A549 (cell line): Measurements from ENCODE around the gene SLC35E1. TPM values are rescaled to one million over a fixed set of nuclear protein-coding genes. Genes with fewer than 3 reads are reported as not detected.

Experiments used
- ATAC-seq, 2 experiments: fragments of 200-7000 bp in 1 of 2; fragments of >200 bp in 1 of 2; cut with Nextera tagmentation in 1 of 2; cut with Tn5 transposase in 1 of 2; 3 replicates each; pipeline versions ENCODE4 v1.8.0 to v1.9.1; 2018 to 2020; ENCODE audit warnings: mild to moderate bottlenecking in 1 of 2, moderate library complexity in 1 of 2
- CTCF ChIA-PET: fragments of 300-600 bp; sonication (Branson Sonifier 250); formaldehyde crosslinking; extraction: SDS; loops from one replicate; lab custom pipeline; 2021; ENCODE audit warnings: antibody characterized with exemption, inconsistent platforms; lab: Yijun Ruan, JAX
- POLR2A ChIA-PET: fragments of 350-600 bp; formaldehyde crosslinking; extraction: SDS; loops from one replicate; lab custom pipeline; 2021; ENCODE audit warnings: antibody characterized with exemption, inconsistent platforms; lab: Yijun Ruan, JAX
- DNase-seq, 2 experiments: peaks; one replicate each; pipeline versions ENCODE4 v3.0.0 to v3.0.0-alpha.2; 2011 to 2016; ENCODE audit warnings: low read depth in 1 of 2, low spot score in 1 of 2
- FAIRE-seq: peaks from 2 replicates; lab custom pipeline; 2011; peaks lifted over from hg19 to GRCh38; lab: Jason Lieb, UNC
- H3K27ac ChIP-seq, 2 experiments: fragments of >200 bp; sonication (Bioruptor Twin); formaldehyde crosslinking; 3 replicates each; pipeline ENCODE4 v1.5.1; 2016 to 2017
- H3K4me1 ChIP-seq: fragments of >200 bp; sonication (Bioruptor Twin); formaldehyde crosslinking; 3 replicates; pipeline ENCODE4 v1.6.1; 2016
- H3K4me2 ChIP-seq: fragments of >200 bp; sonication (Bioruptor Twin); formaldehyde crosslinking; 3 replicates; pipeline ENCODE4 v1.6.1; 2016
- H3K4me3 ChIP-seq: fragments of >200 bp; sonication (Bioruptor Twin); formaldehyde crosslinking; 3 replicates; pipeline ENCODE4 v1.5.1; 2016
- H3K9me3 ChIP-seq: fragments of >200 bp; sonication (Bioruptor Twin); formaldehyde crosslinking; 3 replicates; pipeline ENCODE4 v1.6.1; 2016
- ATOH8 ChIP-seq: fragments of 250-450 bp; sonication (Bioruptor Pico); IDR thresholded peaks from 2 replicates; pipeline ENCODE4 v1.5.0; 2020; ENCODE audit warnings: low read depth, mild to moderate bottlenecking, moderate library complexity
- CHD4 ChIP-seq: fragments of 200-600 bp; sonication (generic); IDR thresholded peaks from 2 replicates; pipeline ENCODE4 v1.6.1; 2016; ENCODE audit warnings: antibody characterized with exemption, mild to moderate bottlenecking, borderline replicate concordance
- CTCF ChIP-seq: fragments of >200 bp; sonication (Bioruptor Twin); formaldehyde crosslinking; IDR thresholded peaks from 3 replicates; pipeline ENCODE4 v1.5.1; 2016
- EHMT2 ChIP-seq: fragments of 200-600 bp; sonication (generic); IDR thresholded peaks from 2 replicates; pipeline ENCODE4 v1.6.1; 2016; ENCODE audit warnings: antibody characterized with exemption, low read depth, mild to moderate bottlenecking, moderate library complexity
- EP300 ChIP-seq, 2 experiments: fragments of >200 bp; sonication (Bioruptor Twin); formaldehyde crosslinking; IDR thresholded peaks; 2 replicates in 1 of 2; 3 replicates in 1 of 2; pipeline ENCODE4 v1.6.1; 2016 to 2017
- FOSB ChIP-seq: fragments of 250-450 bp; sonication (Bioruptor Pico); IDR thresholded peaks from 2 replicates; pipeline ENCODE4 v1.5.0; 2020; ENCODE audit warnings: mild to moderate bottlenecking, moderate library complexity
- HDAC2 ChIP-seq: fragments of 200-600 bp; sonication (generic); IDR thresholded peaks from 2 replicates; pipeline ENCODE4 v1.6.1; 2016
- HOXA7 ChIP-seq: fragments of 250-450 bp; sonication (Bioruptor Pico); IDR thresholded peaks from 2 replicates; pipeline ENCODE4 v1.5.0; 2020; ENCODE audit warnings: mild to moderate bottlenecking, moderate library complexity
- KDM1A ChIP-seq: fragments of 200-600 bp; sonication (generic); IDR thresholded peaks from 2 replicates; pipeline ENCODE4 v1.6.1; 2016; ENCODE audit warnings: low read depth, mild to moderate bottlenecking
- NFE2L2 ChIP-seq: fragments of 150-350 bp; conservative IDR thresholded peaks from 2 replicates; pipeline ENCODE4 v1.6.1; 2014; ENCODE audit warnings: low read length
- POLR2A ChIP-seq: IDR thresholded peaks from 2 replicates; pipeline ENCODE4 v1.6.1; 2012; ENCODE audit warnings: mild to moderate bottlenecking, low read length
- POLR2AphosphoS2 ChIP-seq: conservative IDR thresholded peaks from 2 replicates; pipeline ENCODE4 v1.6.1; 2012; ENCODE audit warnings: low read length, improper control_type of control experiment, inconsistent platforms
- RAD21 ChIP-seq, 2 experiments: fragments of >200 bp in 1 of 2; sonication (Bioruptor Twin) in 1 of 2; formaldehyde crosslinking in 1 of 2; IDR thresholded peaks in 1 of 2; conservative IDR thresholded peaks in 1 of 2; 2 replicates in 1 of 2; 3 replicates in 1 of 2; pipeline ENCODE4 v1.6.1; 2012 to 2018; ENCODE audit warnings: inconsistent platforms in 1 of 2
- RCOR1 ChIP-seq: fragments of 150-350 bp; IDR thresholded peaks from 2 replicates; pipeline ENCODE4 v1.6.1; 2014; ENCODE audit warnings: antibody characterized with exemption, low read length, low read depth
- REST ChIP-seq: fragments of 200-600 bp; sonication (generic); IDR thresholded peaks from 2 replicates; pipeline ENCODE4 v1.6.1; 2016; ENCODE audit warnings: antibody characterized with exemption, mild to moderate bottlenecking, moderate library complexity
- RFX5 ChIP-seq: fragments of 450-650 bp; IDR thresholded peaks from 2 replicates; pipeline ENCODE4 v1.7.1; 2014; ENCODE audit warnings: antibody characterized with exemption, mild to moderate bottlenecking, moderate library complexity
- RNF2 ChIP-seq: fragments of 200-600 bp; sonication (generic); IDR thresholded peaks from 2 replicates; pipeline ENCODE4 v1.6.1; 2016; ENCODE audit warnings: low read depth, mild to moderate bottlenecking, antibody characterized with exemption, moderate library complexity, borderline replicate concordance
- TFCP2L1 ChIP-seq: fragments of 250-450 bp; sonication (Bioruptor Pico); IDR thresholded peaks from 2 replicates; pipeline ENCODE4 v1.5.0; 2021; ENCODE audit warnings: mild to moderate bottlenecking
- ZC3H11A ChIP-seq: fragments of 450-650 bp; IDR thresholded peaks from 2 replicates; pipeline ENCODE4 v1.6.1; 2014; ENCODE audit warnings: antibody characterized with exemption, mild to moderate bottlenecking
- ZFP36 ChIP-seq: fragments of 450-650 bp; IDR thresholded peaks from 2 replicates; pipeline ENCODE4 v1.6.1; 2014; ENCODE audit warnings: borderline replicate concordance; ENCODE audit not compliant: partially characterized antibody
- ZNF302 ChIP-seq: fragments of 250-450 bp; sonication (Bioruptor Pico); IDR thresholded peaks from 2 replicates; pipeline ENCODE4 v1.9.0; 2021; ENCODE audit warnings: inconsistent platforms, mild to moderate bottlenecking, moderate library complexity
- ZSCAN20 ChIP-seq: fragments of 250-450 bp; sonication (Bioruptor Pico); IDR thresholded peaks from 2 replicates; pipeline ENCODE4 v1.8.0; 2022; ENCODE audit warnings: mild to moderate bottlenecking, moderate library complexity
- WGBS: methylation state at CpG from one replicate; pipeline ENCODE4 v1.1.6; 2017; ENCODE audit errors: missing lambda C conversion rate; 5-methylcytosine and 5-hydroxymethylcytosine counted together
- polyA plus RNA-seq, 4 experiments: library from polyadenylated mRNA; depleted of rRNA in 3 of 4; stranded (reverse); fragments of >200 nt; fragmentation: RNase III in 1 of 4; extraction: RNeasy Plus Mini Kit Qiagen cat#74134 plus additional on column Dnase treatment in 1 of 4; gene quantifications; 2 replicates in 3 of 4; 3 replicates in 1 of 4; pipeline ENCODE4 v1.2.3, GENCODE V29; 2011 to 2017

The SLC35E1 gene
- polyA plus RNA-seq, 2 of the 4 experiments (the other 2 are of a cell fraction), result 17.2 to 25.1 TPM

GRCh38 chr19:16603090-16603489 is 30.9 kb upstream of the SLC35E1 start:
- no peak for TF ChIP-seq HDAC2
- no peak for TF ChIP-seq EP300 (IDR thresholded peaks at IDR 0.05)
- TF ChIP-seq RAD21 (conservative IDR thresholded peaks at IDR 0.05 in 1 of 2, IDR thresholded peaks at IDR 0.05 in 1 of 2), result no peak
- no peak for TF ChIP-seq RFX5
- FAIRE-seq, result no peak
- DNase-seq, result no peak
- Histone ChIP-seq H3K4me2 (no peak overlapping the region), H3K27ac (no peak overlapping the region), H3K4me3 (no peak overlapping the region), H3K9me3 (no peaks in the 10 kb centered on the region), H3K4me1 (no peaks in the 10 kb centered on the region; the same call in 2 of the 3 replicates)
- CTCF ChIA-PET, result no interaction called here
- ATAC-seq, result no peak
- WGBS, result 96% methylated on average over 3 of the region's 3 CpGs
- POLR2A ChIA-PET, result no interaction called here

GRCh38 chr19:16601378-16602052 is 29.3 kb upstream of the SLC35E1 start:
- POLR2A ChIA-PET, result no interaction called here
- Histone ChIP-seq H3K4me3 (no peak overlapping the region), H3K4me2 (no peak overlapping the region), H3K9me3 (no peaks in the 10 kb centered on the region), H3K27ac (no peak overlapping the region), H3K4me1 (no peaks in the 10 kb centered on the region; the same call in 2 of the 3 replicates)
- DNase-seq (no peak), ATAC-seq (no peak), FAIRE-seq (no peak)
- TF ChIP-seq RCOR1 (no peak), FOSB (CRISPR knock-in tag) (no peak), KDM1A (no peak), HOXA7 (CRISPR knock-in tag) (no peak), ZFP36 (no peak), RFX5 (no peak), ZSCAN20 (CRISPR knock-in tag) (no peak), ZNF302 (no peak)
- CTCF ChIA-PET, result interaction anchor here (1.4 kb wide), 1 partner anchor 9 kb away, joined by 4 read pairs; no protein-coding TSS in a partner anchor
- 93% methylated on average over 12 of the region's 20 CpGs for WGBS

- no peak overlapping the region for H3K27ac ChIP-seq
- TF ChIP-seq CHD4, result no peak
- no peak for TF ChIP-seq ZC3H11A
- TF ChIP-seq POLR2A, result no peak
- TF ChIP-seq REST, result no peak
- TF ChIP-seq CTCF, result no peak
- no peak for TF ChIP-seq NFE2L2
- no peak for TF ChIP-seq FOSB (CRISPR knock-in tag)
- no peak for TF ChIP-seq TFCP2L1 (CRISPR knock-in tag)
- TF ChIP-seq RNF2, result no peak
- no peak for TF ChIP-seq POLR2AphosphoS2
- no peak for TF ChIP-seq ATOH8
- no peak for TF ChIP-seq KDM1A
- TF ChIP-seq EHMT2, result no peak
- no peak for TF ChIP-seq ZNF302
- TF ChIP-seq, all 56 proteins: peak for 0
- DNase-seq, result no peak
- H3K4me3 ChIP-seq, result no peak overlapping the region
- POLR2A ChIA-PET, result no interaction called here
- no peak overlapping the region for H3K4me2 ChIP-seq
- CTCF ChIA-PET, result interaction anchor here (0.6 to 1.4 kb wide), 2 partner anchors 9 to 572 kb away, joined by 3 to 4 read pairs; no protein-coding TSS in a partner anchor
- no peak for FAIRE-seq
- no peak for ATAC-seq
- WGBS, result 96% methylated on average over 5 of the region's 5 CpGs
- H3K9me3 ChIP-seq, result no peaks in the 10 kb centered on the region
- no peaks in the 10 kb centered on the region; the same call in 2 of the 3 replicates for H3K4me1 ChIP-seq
Observed at GRCh38 chr19:16600824-16601223, 28.6 kb upstream of the SLC35E1 start.
